Measurements from ENCODE around the gene ELMOD3. TPM values are rescaled to one million over a fixed set of nuclear protein-coding genes. Genes with fewer than 3 reads are reported as not detected.
A peak's percentile ranks its signal among the peaks of the same experiment; 100 is the strongest.

The ELMOD3 gene
- total RNA-seq, 1 donor from 2014 or later = 22.2 TPM

DNA sequence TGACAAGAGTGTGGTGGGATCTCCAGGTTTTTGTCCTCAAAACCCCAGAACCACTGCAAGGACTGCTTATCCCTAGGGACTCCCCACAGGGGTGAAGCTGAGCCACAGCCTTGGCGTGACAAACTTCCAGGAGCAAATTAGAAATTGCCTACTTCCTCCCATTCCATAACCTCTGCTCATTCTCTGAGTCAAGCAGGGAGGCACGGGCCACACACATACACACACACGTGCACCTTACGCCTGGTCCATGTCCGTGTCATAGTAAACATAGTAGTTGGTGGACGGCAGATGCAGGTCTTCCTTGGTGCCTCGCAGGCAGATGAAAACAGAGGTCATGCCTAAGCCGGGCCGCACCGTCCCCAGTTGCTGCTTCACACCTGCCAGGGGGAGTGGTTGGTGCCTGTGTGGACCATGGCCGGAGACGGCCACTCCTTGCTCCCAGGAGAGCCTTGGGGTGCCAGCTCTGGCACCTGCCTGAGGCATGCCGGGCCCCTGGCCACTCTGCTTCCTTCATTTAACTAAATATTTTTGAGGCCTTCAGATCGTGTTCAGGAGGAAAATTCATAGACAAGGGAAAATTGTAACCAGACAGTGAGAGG is 10.1 kb upstream of the ELMOD3 start:
- no peak for DNase-seq (ENCODE audit: extremely low spot score, unreplicated experiment)
- Mint-ChIP-seq H3K36me3 (peaks cover 11% of the 10 kb centered on the region), H3K4me3 (no peak overlapping the region), H3K27me3 (no peaks in the 10 kb centered on the region), H3K9me3 (no peaks in the 10 kb centered on the region), H3K4me1 (ENCODE audit: unreplicated experiment) (peaks cover 8% of the 10 kb centered on the region), H3K27ac (no peak overlapping the region)
- TF ChIP-seq, protein P1, sequence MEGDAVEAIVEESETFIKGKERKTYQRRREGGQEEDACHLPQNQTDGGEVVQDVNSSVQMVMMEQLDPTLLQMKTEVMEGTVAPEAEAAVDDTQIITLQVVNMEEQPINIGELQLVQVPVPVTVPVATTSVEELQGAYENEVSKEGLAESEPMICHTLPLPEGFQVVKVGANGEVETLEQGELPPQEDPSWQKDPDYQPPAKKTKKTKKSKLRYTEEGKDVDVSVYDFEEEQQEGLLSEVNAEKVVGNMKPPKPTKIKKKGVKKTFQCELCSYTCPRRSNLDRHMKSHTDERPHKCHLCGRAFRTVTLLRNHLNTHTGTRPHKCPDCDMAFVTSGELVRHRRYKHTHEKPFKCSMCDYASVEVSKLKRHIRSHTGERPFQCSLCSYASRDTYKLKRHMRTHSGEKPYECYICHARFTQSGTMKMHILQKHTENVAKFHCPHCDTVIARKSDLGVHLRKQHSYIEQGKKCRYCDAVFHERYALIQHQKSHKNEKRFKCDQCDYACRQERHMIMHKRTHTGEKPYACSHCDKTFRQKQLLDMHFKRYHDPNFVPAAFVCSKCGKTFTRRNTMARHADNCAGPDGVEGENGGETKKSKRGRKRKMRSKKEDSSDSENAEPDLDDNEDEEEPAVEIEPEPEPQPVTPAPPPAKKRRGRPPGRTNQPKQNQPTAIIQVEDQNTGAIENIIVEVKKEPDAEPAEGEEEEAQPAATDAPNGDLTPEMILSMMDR (conservative IDR thresholded peaks at IDR 0.05) = no peak

DNA sequence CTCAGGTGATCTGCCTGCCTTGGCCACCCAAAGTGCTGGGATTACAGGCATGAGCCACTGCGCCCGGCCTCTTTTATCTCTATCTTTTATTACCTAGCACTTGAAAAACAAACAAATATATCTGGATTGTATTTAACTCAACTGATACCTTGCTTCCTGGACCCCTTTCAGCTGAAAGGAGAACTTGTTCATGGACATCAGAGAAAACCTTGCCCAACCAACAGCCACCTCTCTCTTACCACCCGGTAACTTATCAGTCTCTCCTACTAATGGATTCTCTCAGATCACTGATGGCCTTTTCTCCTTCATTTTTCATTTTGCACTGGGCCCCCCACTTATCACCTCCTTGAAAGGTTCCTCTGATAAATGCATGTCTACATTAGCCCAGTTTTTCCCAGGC is 7.0 kb upstream of the ELMOD3 start:
- TF ChIP-seq, protein P1 (conservative IDR thresholded peaks at IDR 0.05) = no peak
- no peak overlapping the region for H3K4me3 Mint-ChIP-seq
- no peak overlapping the region for H3K27ac Mint-ChIP-seq
- peaks cover 19% of the 10 kb centered on the region for H3K36me3 Mint-ChIP-seq
- DNase-seq (ENCODE audit: extremely low spot score, unreplicated experiment) = no peak
- no peaks in the 10 kb centered on the region for H3K9me3 Mint-ChIP-seq
- no peaks in the 10 kb centered on the region for H3K4me1 Mint-ChIP-seq (ENCODE audit: unreplicated experiment)
- no peaks in the 10 kb centered on the region for H3K27me3 Mint-ChIP-seq

DNA sequence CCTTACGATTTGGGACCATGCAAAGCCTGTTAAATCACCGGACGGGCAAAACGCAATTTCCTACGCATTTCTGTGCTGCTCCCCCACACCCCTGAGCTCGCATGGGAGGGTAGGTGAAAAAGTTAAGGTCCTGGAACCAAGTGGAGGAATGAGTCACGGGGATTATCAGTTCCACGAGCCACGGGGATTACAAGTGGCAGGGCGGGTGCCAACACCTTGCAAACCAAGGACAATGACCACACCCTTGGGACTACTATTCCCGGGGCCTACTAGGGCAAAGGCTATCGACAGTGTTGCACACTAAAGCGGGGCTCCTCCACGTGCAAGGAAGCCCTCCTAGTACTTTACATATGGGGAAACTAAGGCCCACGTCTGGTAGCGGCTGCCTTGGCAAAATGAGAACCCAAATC is 688 bp upstream of the ELMOD3 start:
- peak overlapping the region; percentile 100 for H3K4me3 Mint-ChIP-seq
- H3K4me1 Mint-ChIP-seq (ENCODE audit: unreplicated experiment) = peaks cover 29% of the 10 kb centered on the region
- no peak for DNase-seq (ENCODE audit: extremely low spot score, unreplicated experiment)
- peaks cover 8% of the 10 kb centered on the region for H3K36me3 Mint-ChIP-seq
- H3K9me3 Mint-ChIP-seq = no peaks in the 10 kb centered on the region
- peak overlapping the region; percentile 94 for H3K27ac Mint-ChIP-seq
- TF ChIP-seq, protein P1 (conservative IDR thresholded peaks at IDR 0.05) = no peak
- no peaks in the 10 kb centered on the region for H3K27me3 Mint-ChIP-seq

DNA sequence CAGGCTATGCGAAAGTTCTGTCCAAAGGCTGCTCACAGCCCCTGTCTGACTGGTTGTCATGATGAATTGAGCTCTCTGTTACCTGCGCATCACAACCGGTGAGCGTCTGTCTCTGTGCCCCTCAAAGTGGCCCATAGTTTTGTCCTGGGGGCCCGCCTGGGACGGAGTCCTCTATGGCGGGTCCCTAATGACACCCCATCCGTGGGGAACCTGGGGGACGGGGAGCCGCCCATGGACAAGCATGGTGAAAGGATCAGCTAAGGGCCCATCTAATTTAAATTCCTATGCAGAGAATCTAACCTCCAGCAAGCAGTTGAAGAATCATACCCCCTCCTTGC is 473 bp downstream of the ELMOD3 start:
- no peaks in the 10 kb centered on the region for H3K27me3 Mint-ChIP-seq
- no peak for DNase-seq (ENCODE audit: extremely low spot score, unreplicated experiment)
- peaks cover 29% of the 10 kb centered on the region for H3K4me1 Mint-ChIP-seq (ENCODE audit: unreplicated experiment)
- H3K4me3 Mint-ChIP-seq = peak overlapping the region; percentile 100
- H3K27ac Mint-ChIP-seq = peak overlapping the region; percentile 94
- no peaks in the 10 kb centered on the region for H3K9me3 Mint-ChIP-seq
- TF ChIP-seq, protein P1 (conservative IDR thresholded peaks at IDR 0.05) = no peak
- peaks cover 5% of the 10 kb centered on the region for H3K36me3 Mint-ChIP-seq

DNA sequence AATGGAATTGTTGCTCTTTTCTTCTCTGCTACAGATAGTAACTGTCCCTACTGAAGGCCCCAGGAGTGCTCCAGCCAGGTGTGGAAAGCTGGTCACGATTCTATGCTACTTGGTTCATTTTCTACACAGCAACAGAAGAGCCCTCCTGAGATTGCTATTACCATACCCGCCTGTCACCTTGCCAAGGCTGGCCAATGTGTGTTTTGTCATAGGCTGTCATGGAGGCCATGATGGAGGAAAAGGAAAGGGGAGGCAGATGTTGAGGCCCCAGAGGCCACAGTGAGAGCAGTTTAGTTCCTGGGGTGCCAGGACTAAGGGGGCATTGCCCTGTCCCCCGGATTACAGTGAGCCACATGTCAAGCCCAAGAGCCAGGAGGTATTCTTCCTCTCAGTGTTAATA is 952 bp downstream of the ELMOD3 start:
- Mint-ChIP-seq H3K9me3 (no peaks in the 10 kb centered on the region), H3K36me3 (peaks cover 2% of the 10 kb centered on the region), H3K27ac (no peak overlapping the region), H3K4me3 (peak overlapping the region; percentile 100), H3K4me1 (ENCODE audit: unreplicated experiment) (peaks cover 29% of the 10 kb centered on the region), H3K27me3 (no peaks in the 10 kb centered on the region)
- TF ChIP-seq, protein P1 (conservative IDR thresholded peaks at IDR 0.05) = no peak
- DNase-seq (ENCODE audit: extremely low spot score, unreplicated experiment) = no peak

DNA sequence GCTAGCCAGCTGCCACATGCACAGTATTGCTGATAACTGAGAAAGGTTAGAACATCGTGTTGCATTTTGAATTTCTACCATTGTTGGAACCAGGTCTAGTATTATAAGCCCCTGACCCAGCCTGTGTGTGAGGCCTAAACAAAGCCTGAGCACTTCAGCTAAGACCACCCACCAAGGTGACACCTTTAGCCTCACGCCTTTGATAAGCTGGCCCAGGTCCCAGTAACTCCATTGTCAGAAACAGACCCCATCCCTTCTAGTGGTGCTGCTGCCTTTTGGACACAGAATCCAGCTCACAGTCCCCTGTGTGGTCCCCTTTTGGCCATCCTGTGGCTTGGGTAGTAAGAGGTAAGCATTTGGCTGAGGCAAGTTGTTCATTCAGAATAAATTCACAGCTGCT is 1.6 kb downstream of the ELMOD3 start:
- H3K4me1 Mint-ChIP-seq (ENCODE audit: unreplicated experiment) = peaks cover 29% of the 10 kb centered on the region
- H3K27me3 Mint-ChIP-seq = no peaks in the 10 kb centered on the region
- H3K36me3 Mint-ChIP-seq = no peaks in the 10 kb centered on the region
- H3K27ac Mint-ChIP-seq = no peak overlapping the region
- TF ChIP-seq, protein P1 (conservative IDR thresholded peaks at IDR 0.05) = no peak
- no peaks in the 10 kb centered on the region for H3K9me3 Mint-ChIP-seq
- peak overlapping the region; percentile 100 for H3K4me3 Mint-ChIP-seq
- no peak for DNase-seq (ENCODE audit: extremely low spot score, unreplicated experiment)

All from type B pancreatic cell (in vitro differentiated cells).